K562 (cell line): ENCODE data around the gene ZC3H6. TPM values are rescaled to one million over a fixed set of nuclear protein-coding genes. Genes with fewer than 3 reads are reported as not detected.

Source experiments
- AFF1 ChIP-seq, 2 experiments: fragments of 450-650 bp; IDR thresholded peaks; 2 replicates each; pipeline ENCODE4 v1.6.1; 2018; ENCODE audit warnings: mild to moderate bottlenecking in 2 of 2, low read depth in 1 of 2; ENCODE audit not compliant: partially characterized antibody in 2 of 2
- E2F3 ChIP-seq: fragments of 250-450 bp; sonication (Bioruptor Pico); IDR thresholded peaks from 2 replicates; pipeline ENCODE4 v1.4.0; 2020; ENCODE audit warnings: mild to moderate bottlenecking
- EP300 ChIP-seq: IDR thresholded peaks from 2 replicates; pipeline ENCODE4 v1.6.1; 2012; ENCODE audit warnings: low read length, improper control_type of control experiment
- ETV6 ChIP-seq, 3 experiments: fragments of 150-350 bp in 1 of 3; sonication (generic) in 1 of 3; formaldehyde crosslinking in 1 of 3; IDR thresholded peaks; 2 replicates each; pipeline versions ENCODE4 v1.6.1 to v1.8.0; 2014 to 2022; ENCODE audit warnings: borderline replicate concordance in 2 of 3, low read depth in 2 of 3, antibody characterized with exemption in 1 of 3, low read length in 1 of 3, mild to moderate bottlenecking in 1 of 3, missing genetic modification reagents in 1 of 3
- JUN ChIP-seq, 2 experiments: sonication (generic) in 1 of 2; formaldehyde crosslinking in 1 of 2; IDR thresholded peaks; 2 replicates each; pipeline versions ENCODE4 v1.6.1 to v1.8.0; 2012 to 2022; ENCODE audit warnings: borderline replicate concordance in 2 of 2, mild to moderate bottlenecking in 2 of 2, improper control_type of control experiment in 1 of 2, low read depth in 1 of 2, low read length in 1 of 2, missing genetic modification reagents in 1 of 2
- KDM1A ChIP-seq, 2 experiments: fragments of 450-650 bp; IDR thresholded peaks; 2 replicates each; pipeline ENCODE4 v1.6.1; 2016; ENCODE audit warnings: mild to moderate bottlenecking in 2 of 2
- LEF1 ChIP-seq: fragments of 450-650 bp; IDR thresholded peaks from 2 replicates; pipeline ENCODE4 v1.6.1; 2016; ENCODE audit warnings: mild to moderate bottlenecking
- POLR2B ChIP-seq: fragments of 450-650 bp; IDR thresholded peaks from 2 replicates; pipeline ENCODE4 v1.6.1; 2018; ENCODE audit warnings: low read depth; ENCODE audit not compliant: partially characterized antibody
- SIN3B ChIP-seq: fragments of 450-650 bp; IDR thresholded peaks from 2 replicates; pipeline ENCODE4 v1.6.1; 2017; ENCODE audit warnings: low read depth, mild to moderate bottlenecking, moderate library complexity
- SRSF7 ChIP-seq: fragments of 200-400 bp; formaldehyde crosslinking; optimal IDR thresholded peaks from 2 replicates; pipeline ENCODE3; 2017; ENCODE audit warnings: mild to moderate bottlenecking, low read depth, low read length
- TBP ChIP-seq: optimal IDR thresholded peaks from 2 replicates; pipeline ENCODE3; 2011; ENCODE audit warnings: low read depth, low read length, improper control_type of control experiment
- TCF7L2 ChIP-seq: fragments of 150-350 bp; IDR thresholded peaks from 2 replicates; pipeline ENCODE4 v1.6.1; 2016; ENCODE audit warnings: low read depth, mild to moderate bottlenecking, low read length, moderate library complexity
- ZBTB43 ChIP-seq: sonication (generic); formaldehyde crosslinking; IDR thresholded peaks from 2 replicates; pipeline ENCODE4 v1.8.0; 2023; ENCODE audit warnings: mild to moderate bottlenecking, missing genetic modification reagents
- ZNF146 ChIP-seq: IDR thresholded peaks from one replicate; pipeline ENCODE4 v1.6.1; 2018; ENCODE audit warnings: missing compliant biosample characterization; ENCODE audit not compliant: unreplicated experiment
- ZNF280A ChIP-seq: fragments of 450-650 bp; IDR thresholded peaks from 2 replicates; pipeline ENCODE4 v1.6.1; 2018; ENCODE audit warnings: mild to moderate bottlenecking, low read depth; ENCODE audit not compliant: partially characterized antibody
- ZNF3 ChIP-seq: fragments of 250-450 bp; sonication (Bioruptor Pico); IDR thresholded peaks from 2 replicates; pipeline ENCODE4 v1.5.0; 2021; ENCODE audit warnings: mild to moderate bottlenecking, moderate library complexity
- polyA plus RNA-seq, 8 experiments: library from polyadenylated mRNA; depleted of rRNA in 4 of 8; stranded (reverse) in 5 of 8; unstranded in 3 of 8; fragments of >200 nt; fragmentation: Nextera tagmentation in 2 of 8; fragmentation: Illumina TruSeq in 1 of 8; extraction: Ambion mirVana in 2 of 8; extraction: Trizol in 1 of 8; gene quantifications; 2 replicates each; pipeline versions ENCODE4 v1.2.1 to v1.2.3, GENCODE V29; 2011 to 2014; ENCODE audit warnings: inconsistent platforms in 1 of 8, missing spikeins in 1 of 8
- total RNA-seq, 7 experiments: library from RNA; depleted of rRNA in 6 of 7; stranded (reverse); fragments of >200 nt in 6 of 7; fragmentation: Illumina TruSeq in 2 of 7; extraction: Trizol in 2 of 7; gene quantifications; 2 replicates each; pipeline versions ENCODE4 v1.2.1 to v1.2.3, GENCODE V29; 2011 to 2021; ENCODE audit warnings: low replicate concordance in 1 of 7

ZC3H6 gene
- total and polyA plus RNA-seq, 9 of the 15 experiments (the other 6 are each of a cell fraction or from before 2014, with no cell fraction given), result 0.45 to 1.9 (median 1.5) TPM

- TF ChIP-seq ZNF146 (CRISPR knock-in tag) (no peak), ZNF3 (no peak), SIN3B (no peak), TBP (peak; percentile 90), LEF1 (0 out of 2 replicates have a peak, but pooled peaks have one; percentile 30), ETV6 (IDR thresholded peaks at IDR 0.05; ENCODE audit: borderline replicate concordance in 1 of 2, low read depth in 2 of 2, low read length in 1 of 2) (no peak), ETV6 (CRISPR knock-in tag; IDR thresholded peaks at IDR 0.05; ENCODE audit: borderline replicate concordance) (no peak), EP300 (no peak), KDM1A (IDR thresholded peaks at IDR 0.05) (no peak), ZBTB43 (CRISPR knock-in tag) (no peak), E2F3 (0 out of 2 replicates have a peak, but pooled peaks have one; percentile 58), ZNF280A (no peak), AFF1 (IDR thresholded peaks at IDR 0.05; ENCODE audit: low read depth in 1 of 2, partially characterized antibody in 2 of 2) (no peak), POLR2B (peak; percentile 92), JUN (IDR thresholded peaks at IDR 0.05; ENCODE audit: borderline replicate concordance, low read depth, low read length) (peak; percentile 37; the same call in 1 of the 2 replicates), JUN (CRISPR knock-in tag; IDR thresholded peaks at IDR 0.05; ENCODE audit: borderline replicate concordance) (0 out of 2 replicates have a peak, but pooled peaks have one; percentile 47), TCF7L2 (no peak), SRSF7 (no peak)
These were observed 20.7 kb upstream of the ZC3H6 start, which contains the start of gene ZC3H8 (continued) for GRCh38 chr2:112254466-112255240.
